ENCODE results near the gene TMEM115.

- peak; percentile 89 for TF ChIP-seq CTCF (IDR thresholded peaks at IDR 0.05)
- no peak for TF ChIP-seq ZFX (IDR thresholded peaks at IDR 0.05; ENCODE audit: borderline replicate concordance)
Observed at GRCh38 chr3:50324351-50325112, 34.8 kb downstream of the TMEM115 start.

Data from 22Rv1 (cell line).